Measurements from ENCODE around the gene MVD.

GRCh38 chr16:88712362-88712979 lies 49.6 kb upstream of the MVD start:
- TF ChIP-seq BHLHE40 (IDR thresholded peaks at IDR 0.05; ENCODE audit: low read depth, low read length) (no peak), CTCF (conservative IDR thresholded peaks at IDR 0.05; ENCODE audit: low read depth, low read length) (no peak), POLR2A (IDR thresholded peaks at IDR 0.05; ENCODE audit: low read depth, low read length) (no peak), NFE2L2 (IDR thresholded peaks at IDR 0.05; ENCODE audit: low read depth, low read length) (no peak), CEBPB (IDR thresholded peaks at IDR 0.05; ENCODE audit: low read depth, low read length) (no peak), RAD21 (IDR thresholded peaks at IDR 0.05; ENCODE audit: low read length) (no peak), MAZ (IDR thresholded peaks at IDR 0.05; ENCODE audit: borderline replicate concordance, low read depth, low read length) (no peak), MXI1 (IDR thresholded peaks at IDR 0.05; ENCODE audit: borderline replicate concordance, low read depth, low read length) (no peak), SMC3 (IDR thresholded peaks at IDR 0.05; ENCODE audit: low read depth, low read length) (no peak), ELK1 (IDR thresholded peaks at IDR 0.05; ENCODE audit: borderline replicate concordance, low read depth, low read length) (no peak)
